GM23338 (cell line): ENCODE data around the gene CD300LB. TPM values are rescaled to one million over a fixed set of nuclear protein-coding genes. Genes with fewer than 3 reads are reported as not detected.
"Not testable (repeated sequence)": the region's sequence is repeated elsewhere in the genome, so short reads cannot be mapped to it uniquely, and the experiment has no call there.

Experiments used
- ATAC-seq: fragments of 200-7000 bp; cut with Tn5 transposase; 3 replicates; pipeline ENCODE4 v1.9.1; 2020
- DNase-seq: peaks from one replicate; pipeline ENCODE4 v3.0.0-alpha.2; 2015; ENCODE audit warnings: low spot score
- H2AFZ ChIP-seq: fragments of 200-600 bp; sonication (generic); 2 replicates; pipeline ENCODE4 v1.8.0; 2016; ENCODE audit warnings: antibody characterized with exemption, mild to moderate bottlenecking, moderate library complexity
- H3F3A ChIP-seq: fragments of 200-600 bp; sonication (generic); replicated peaks from 2 replicates; pipeline ENCODE4 v1.8.0; 2017; ENCODE audit warnings: antibody characterized with exemption, mixed run types, low read depth
- H3K27ac ChIP-seq: fragments of 200-600 bp; sonication (generic); 2 replicates; pipeline ENCODE4 v1.6.1; 2016; ENCODE audit warnings: low read depth
- H3K27me3 ChIP-seq: fragments of 200-600 bp; sonication (generic); 2 replicates; pipeline ENCODE4 v1.8.0; 2016; ENCODE audit warnings: mild to moderate bottlenecking, mixed run types, moderate library complexity; ENCODE audit not compliant: insufficient read depth
- H3K36me3 ChIP-seq: fragments of 200-600 bp; sonication (generic); 2 replicates; pipeline ENCODE4 v1.8.0; 2016; ENCODE audit warnings: mild to moderate bottlenecking; ENCODE audit not compliant: insufficient read depth
- H3K4me1 ChIP-seq: fragments of 200-600 bp; sonication (generic); 2 replicates; pipeline ENCODE4 v1.8.0; 2016; ENCODE audit warnings: mild to moderate bottlenecking, moderate library complexity; ENCODE audit not compliant: insufficient read depth
- H3K4me2 ChIP-seq: fragments of 200-600 bp; sonication (generic); 2 replicates; pipeline ENCODE4 v1.7.1; 2017; ENCODE audit warnings: mixed run types
- H3K4me3 ChIP-seq: fragments of 200-600 bp; sonication (generic); 2 replicates; pipeline ENCODE4 v1.6.1; 2016; ENCODE audit warnings: mixed run types
- H3K79me2 ChIP-seq: fragments of 200-600 bp; sonication (generic); replicated peaks from 2 replicates; pipeline ENCODE4 v1.8.0; 2017; ENCODE audit warnings: mild to moderate bottlenecking; ENCODE audit not compliant: insufficient read depth
- H3K9me2 ChIP-seq: fragments of 200-600 bp; sonication (generic); 2 replicates; pipeline ENCODE4 v1.8.0; 2017; ENCODE audit not compliant: insufficient read depth
- H4K20me1 ChIP-seq: fragments of 200-600 bp; sonication (generic); replicated peaks from 2 replicates; pipeline ENCODE4 v1.8.0; 2017; ENCODE audit warnings: mild to moderate bottlenecking; ENCODE audit not compliant: insufficient read depth
- H3K27ac Mint-ChIP-seq: 2 replicates; pipeline ENCODE4 v1.8.0; 2020; ENCODE audit warnings: inconsistent platforms, mild to moderate bottlenecking, moderate library complexity, mixed read lengths
- H3K27me3 Mint-ChIP-seq: 3 replicates; pipeline ENCODE4 v1.8.0; 2022; ENCODE audit warnings: low read depth, mild to moderate bottlenecking, moderate library complexity, mixed read lengths, inconsistent platforms; ENCODE audit not compliant: insufficient read depth, poor library complexity
- H3K36me3 Mint-ChIP-seq: 3 replicates; pipeline ENCODE4 v1.8.0; 2021; ENCODE audit warnings: low read depth, mild to moderate bottlenecking, inconsistent platforms, moderate library complexity, mixed read lengths
- H3K4me1 Mint-ChIP-seq: 3 replicates; pipeline ENCODE4 v1.8.0; 2020; ENCODE audit warnings: mild to moderate bottlenecking, inconsistent platforms, mixed read lengths
- H3K4me3 Mint-ChIP-seq: 3 replicates; pipeline ENCODE4 v1.8.0; 2021; ENCODE audit warnings: moderate library complexity, mild to moderate bottlenecking, inconsistent platforms, mixed read lengths
- H3K9me3 Mint-ChIP-seq: 3 replicates; pipeline ENCODE4 v1.8.0; 2020; ENCODE audit warnings: moderate library complexity, mild to moderate bottlenecking, inconsistent platforms, mixed read lengths
- CTCF ChIP-seq, 2 experiments: fragments of 200-600 bp in 1 of 2; sonication (generic) in 1 of 2; conservative IDR thresholded peaks; 2 replicates each; pipeline versions ENCODE4 v1.5.1 to v1.6.1; 2016 to 2017; ENCODE audit warnings: antibody characterized with exemption in 2 of 2, low read depth in 2 of 2, mild to moderate bottlenecking in 2 of 2, moderate library complexity in 1 of 2
- EZH2phosphoT487 ChIP-seq: fragments of 200-600 bp; sonication (generic); IDR thresholded peaks from one replicate; pipeline ENCODE4 v1.8.1; 2018; ENCODE audit warnings: antibody characterized with exemption; ENCODE audit not compliant: unreplicated experiment
- ZNF331 ChIP-seq: fragments of 250-450 bp; sonication (Bioruptor Pico); IDR thresholded peaks from 2 replicates; pipeline ENCODE4 v1.5.0; 2020; ENCODE audit warnings: low read depth, mild to moderate bottlenecking, moderate library complexity
- ZNF462 ChIP-seq: fragments of 250-450 bp; sonication (Bioruptor Pico); IDR thresholded peaks from 2 replicates; pipeline ENCODE4 v1.5.0; 2020; ENCODE audit warnings: mild to moderate bottlenecking, moderate library complexity
- polyA plus RNA-seq: library from polyadenylated mRNA; unstranded; fragments of >200 nt; fragmentation: Nextera tagmentation; extraction: Ambion mirVana; gene quantifications from 2 replicates; pipeline ENCODE4 v1.2.1, GENCODE V29; 2016
- total RNA-seq: library from RNA; depleted of rRNA; stranded (reverse); fragments of >200 nt; shearing (Covaris generic); gene quantifications from 2 replicates; pipeline ENCODE4 v1.2.3, GENCODE V29; 2014

CD300LB gene
- total and polyA plus RNA-seq, 2 experiments from 2014 or later, result not detected

- TF ChIP-seq ZNF462 (CRISPR knock-in tag) (no peak), ZNF331 (no peak), EZH2phosphoT487 (no peak), CTCF (conservative IDR thresholded peaks at IDR 0.05; ENCODE audit: low read depth in 2 of 2) (no peak)
Observed at GRCh38 chr17:74520016-74520434, 11.2 kb downstream of the CD300LB start (continued).

GRCh38 chr17:74518413-74518981 lies 12.8 kb downstream of the CD300LB start:
- H3K27ac Mint-ChIP-seq, H3K27me3 ChIP-seq: not testable (repeated sequence)

More at GRCh38 chr17:74518413-74518981, 12.8 kb downstream of the CD300LB start:
- DNase-seq, H3K4me1 Mint-ChIP-seq, H3K4me3 Mint-ChIP-seq, H3K36me3 ChIP-seq, H4K20me1 ChIP-seq, H3K27ac ChIP-seq, H3K4me1 ChIP-seq, H3K79me2 ChIP-seq, H3K4me2 ChIP-seq, ATAC-seq, H2AFZ ChIP-seq, H3K9me2 ChIP-seq, H3K4me3 ChIP-seq: not testable (repeated sequence)
- peaks cover 19% of the 10 kb centered on the region for H3K27me3 Mint-ChIP-seq
- H3K36me3 Mint-ChIP-seq, result peaks cover 18% of the 10 kb centered on the region; the same call in 2 of the 3 replicates
- H3K9me3 Mint-ChIP-seq, result peaks cover 57% of the 10 kb centered on the region
- peaks cover 11% of the 10 kb centered on the region for H3F3A ChIP-seq
